CD14-positive monocyte (primary cell): ENCODE results near the gene RRM1. TPM values are rescaled to one million over a fixed set of nuclear protein-coding genes. Genes with fewer than 3 reads are reported as not detected.

Experiments
- polyA plus RNA-seq, 3 donors: library from polyadenylated mRNA; depleted of rRNA in 1 of 3; unstranded in 2 of 3; stranded (reverse) in 1 of 3; fragments of 300-500 nt in 2 of 3; fragments of >200 nt in 1 of 3; fragmentation: Illumina TruSeq in 2 of 3; gene quantifications; 1 replicate in 2 of 3; 2 replicates in 1 of 3; pipeline ENCODE4 v1.2.3, GENCODE V29; 2012 to 2021

RRM1 gene
- polyA plus RNA-seq, 3 donors = 5.4 to 16.1 (median 11.5) TPM

Other genes starting within 250 kb of the RRM1 start
- gene STIM1, start 239.1 kb upstream of the RRM1 start, polyA plus RNA-seq = 10 to 100 TPM; 14.0 to 68.6 (median 21.0) TPM